NCI-H187 (cell line): ENCODE results near the gene AQP12B.

Experiments
- DNase-seq, 2 experiments: peaks; one replicate each; lab custom pipeline; 2025; lab: John Stamatoyannopoulos, UW

Gene AQP12B

GRCh38 chr2:240647503-240648154 is 35.1 kb downstream of the AQP12B start:
- DNase-seq, result no peak

DNA sequence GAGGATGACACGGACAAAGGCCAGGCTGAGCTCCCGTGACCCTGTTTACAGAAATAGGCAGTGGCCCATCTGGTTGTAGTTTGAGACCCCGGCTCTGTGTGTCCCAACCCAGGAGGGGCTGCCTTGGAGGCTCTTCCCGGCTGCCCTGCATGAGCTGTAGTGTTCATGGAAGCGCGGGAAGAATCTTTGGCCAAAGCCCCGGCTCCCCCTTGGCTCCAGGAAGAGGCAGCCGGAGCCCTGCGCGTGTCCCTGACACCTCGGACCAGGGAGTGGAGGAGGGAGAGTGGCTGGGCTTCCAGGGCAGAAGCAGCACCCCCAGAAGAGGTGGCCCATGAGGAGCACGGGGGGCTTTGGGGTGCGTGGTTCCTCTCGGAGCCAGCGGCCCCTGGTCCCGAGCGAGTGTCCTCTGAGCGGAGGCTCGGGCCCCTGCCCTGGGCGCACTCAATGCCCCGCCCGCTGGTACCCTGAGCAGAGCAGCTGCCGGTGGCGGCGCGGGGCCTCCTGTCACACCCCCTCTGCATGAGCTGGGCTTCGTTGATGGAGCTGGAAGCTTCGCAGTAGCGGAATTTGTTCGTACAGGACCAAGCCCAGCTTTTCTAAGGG is 35.7 kb downstream of the AQP12B start:
- DNase-seq, result no peak

DNA sequence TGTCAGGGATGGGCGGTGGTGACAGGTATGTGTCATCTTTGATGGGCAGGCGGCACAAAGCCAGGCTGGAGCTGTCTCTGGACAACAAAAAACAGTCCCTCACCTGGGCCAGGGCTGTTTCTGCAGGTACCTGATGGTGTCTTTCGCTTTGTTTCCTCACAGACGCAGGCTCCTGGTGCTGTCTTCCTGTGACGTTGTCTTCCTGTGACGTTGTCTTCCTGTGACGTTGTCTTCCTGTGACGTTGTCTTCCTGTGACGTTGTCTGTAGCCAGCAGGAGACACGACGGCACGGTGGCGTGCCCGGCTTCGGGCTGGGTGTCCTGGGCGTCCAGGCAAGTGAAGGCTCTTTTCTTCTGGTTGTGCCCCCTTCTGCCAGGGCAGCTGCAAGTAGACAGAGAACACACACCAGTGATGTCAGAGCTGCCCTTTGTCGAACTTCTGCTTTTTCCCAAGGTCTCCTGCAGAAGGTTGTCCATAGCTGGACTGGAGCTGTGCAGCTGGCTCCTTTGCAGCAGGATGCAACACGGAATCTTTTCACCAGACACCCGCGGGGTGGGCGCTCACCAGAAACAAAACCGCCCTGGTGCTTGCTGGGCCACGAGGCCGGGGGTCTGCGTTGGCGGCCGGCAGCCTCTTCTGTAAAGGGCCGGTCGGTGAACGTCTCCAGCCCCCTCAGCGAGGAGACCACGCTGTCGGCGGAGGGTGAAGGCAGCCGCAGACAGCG is 36.3 kb downstream of the AQP12B start:
- no peak for DNase-seq

- no peak for DNase-seq
These were observed 36.9 kb downstream of the AQP12B start for GRCh38 chr2:240645801-240646175.

- DNase-seq, result no peak
These were observed 37.3 kb downstream of the AQP12B start for GRCh38 chr2:240645346-240645745.

- no peak for DNase-seq
These were observed 37.8 kb downstream of the AQP12B start for GRCh38 chr2:240644859-240645301.

GRCh38 chr2:240644171-240644651 is 38.5 kb downstream of the AQP12B start:
- no peak for DNase-seq

DNA sequence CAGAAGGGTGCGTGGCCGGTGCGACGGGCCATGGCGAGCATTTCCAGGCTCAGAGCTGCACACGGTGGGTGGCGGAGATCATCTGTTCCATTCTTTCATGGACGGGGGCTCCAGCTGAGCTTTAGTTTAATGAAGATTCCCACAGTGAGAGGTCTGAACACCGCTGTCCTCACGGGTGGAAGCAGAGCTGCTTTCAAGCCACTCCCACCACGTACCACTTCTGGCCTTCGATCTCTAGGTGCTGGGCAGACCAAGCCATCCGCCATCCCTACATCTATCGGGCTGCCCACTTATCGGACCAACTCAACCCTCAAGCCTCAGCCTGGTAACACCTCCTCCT is 38.9 kb downstream of the AQP12B start:
- no peak for DNase-seq

GRCh38 chr2:240643093-240643810 is 39.4 kb downstream of the AQP12B start:
- DNase-seq, result no peak

GRCh38 chr2:240642806-240643092 is 39.9 kb downstream of the AQP12B start:
- DNase-seq, result no peak

DNA sequence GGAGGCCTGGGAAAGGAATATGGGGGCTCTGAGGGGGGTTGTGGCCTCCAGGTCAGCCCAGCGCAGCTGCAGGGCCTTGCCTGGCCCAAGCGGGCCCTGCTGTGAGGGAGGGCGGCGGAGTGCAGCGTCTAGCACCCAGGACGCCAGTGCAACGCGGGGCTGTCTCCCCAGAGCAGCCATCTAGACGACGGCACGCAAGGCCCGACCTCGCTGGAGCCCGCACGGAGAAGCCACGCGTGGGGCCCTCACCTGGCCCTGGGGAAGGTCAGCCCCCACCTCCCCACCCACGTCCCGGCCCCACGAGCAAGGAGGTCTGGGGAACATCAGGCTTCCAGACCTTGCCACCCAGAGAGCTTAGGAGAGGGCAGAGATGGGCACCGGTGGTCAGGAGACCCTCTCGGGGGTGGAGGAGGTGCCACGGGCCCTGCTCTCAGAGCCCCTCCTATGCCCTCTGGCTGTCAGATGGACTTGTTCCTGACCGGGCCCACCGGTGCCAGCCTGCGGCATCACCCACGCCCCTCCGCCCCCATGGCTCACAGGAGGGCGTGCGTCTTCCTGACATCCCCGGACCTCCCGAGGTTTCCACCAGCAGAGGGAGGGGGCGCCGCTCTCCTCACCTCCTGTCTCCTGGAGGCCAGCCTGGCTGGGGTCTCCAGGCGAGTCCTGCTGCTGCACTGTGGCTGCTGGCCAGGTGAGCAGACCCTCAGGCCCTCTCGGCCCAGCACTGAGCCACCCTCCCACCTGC is 40.5 kb downstream of the AQP12B start:
- DNase-seq, result no peak

DNA sequence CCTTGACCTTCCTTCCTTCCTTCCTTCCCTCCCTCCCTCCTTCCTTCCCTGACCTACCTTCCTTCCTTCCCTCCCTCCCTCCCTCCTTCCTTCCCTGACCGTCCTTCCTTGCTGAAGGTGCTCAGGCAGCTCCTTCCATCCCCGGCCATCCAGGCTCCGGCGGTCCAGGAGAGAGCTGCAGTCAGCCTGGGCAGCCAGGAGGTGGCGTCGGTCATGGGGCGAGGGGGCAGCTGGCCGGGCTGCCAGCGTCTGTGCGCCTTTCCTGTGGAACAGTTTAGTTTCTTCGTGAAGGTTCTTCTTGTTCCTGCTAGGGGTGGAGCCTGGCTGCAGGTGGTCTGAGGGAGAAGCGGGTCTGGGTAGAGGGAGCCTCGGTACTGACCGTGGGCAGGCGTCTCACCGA is 41.7 kb downstream of the AQP12B start:
- no peak for DNase-seq

GRCh38 chr2:240639566-240639965 is 43.1 kb downstream of the AQP12B start:
- DNase-seq, result no peak

- no peak for DNase-seq
These were observed 44.0 kb downstream of the AQP12B start for GRCh38 chr2:240638512-240639160.

- no peak for DNase-seq
These were observed 44.8 kb downstream of the AQP12B start for GRCh38 chr2:240637901-240638345.

DNA sequence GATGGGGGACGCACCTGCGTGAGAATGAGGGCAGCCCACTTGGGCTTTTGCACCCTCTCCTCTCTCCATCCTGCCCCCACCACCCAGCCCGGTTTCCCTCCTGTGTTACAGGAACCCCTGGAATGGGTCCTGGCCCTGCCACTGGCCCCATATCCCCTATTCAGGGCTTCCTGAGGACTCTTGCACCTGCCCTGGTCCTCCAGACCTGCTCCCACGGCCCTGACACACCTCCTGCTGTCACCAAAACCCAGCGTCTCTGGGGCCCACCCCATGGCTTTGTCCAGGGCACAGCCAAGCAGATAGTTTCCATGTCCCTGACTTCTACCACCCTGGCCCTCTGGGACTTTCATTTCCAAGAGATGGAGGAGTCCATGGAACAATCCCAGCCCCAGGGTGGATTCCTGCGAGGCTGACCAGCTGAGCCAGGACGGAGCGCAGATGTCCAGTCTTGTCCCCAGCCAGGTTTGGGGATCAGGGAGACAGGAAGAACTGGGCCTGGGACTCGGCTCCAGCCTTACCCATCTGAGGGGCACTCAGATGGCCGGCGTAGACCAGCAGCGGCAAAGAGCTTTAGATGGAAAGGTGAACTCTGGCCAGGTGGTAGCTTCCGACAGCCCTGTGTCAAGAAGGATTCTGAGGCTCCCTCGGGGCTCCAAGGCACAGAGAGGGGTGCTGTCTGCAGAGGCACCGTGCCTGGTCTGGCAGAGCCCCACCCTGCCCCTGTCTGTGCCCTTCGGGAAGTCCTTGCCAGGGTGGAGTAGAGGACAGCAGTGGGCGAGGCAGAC is 45.4 kb downstream of the AQP12B start:
- no peak for DNase-seq

- no peak for DNase-seq
These were observed 46.0 kb downstream of the AQP12B start for GRCh38 chr2:240636563-240637115.

- DNase-seq, result no peak
These were observed 46.6 kb downstream of the AQP12B start for GRCh38 chr2:240635998-240636547.

- DNase-seq, result no peak
These were observed 47.3 kb downstream of the AQP12B start for GRCh38 chr2:240635121-240635997.
